GM19438 (cell line): ENCODE measurements around the gene DCAF11.
A peak's percentile ranks its signal among the peaks of the same experiment; 100 is the strongest.

ENCODE experiments used
- ATAC-seq: cut with Tn5 transposase; IDR thresholded peaks from one replicate; pipeline ENCODE4 v1.9.1; 2021; ENCODE audit warnings: low read depth; ENCODE audit not compliant: unreplicated experiment

Gene DCAF11

DNA sequence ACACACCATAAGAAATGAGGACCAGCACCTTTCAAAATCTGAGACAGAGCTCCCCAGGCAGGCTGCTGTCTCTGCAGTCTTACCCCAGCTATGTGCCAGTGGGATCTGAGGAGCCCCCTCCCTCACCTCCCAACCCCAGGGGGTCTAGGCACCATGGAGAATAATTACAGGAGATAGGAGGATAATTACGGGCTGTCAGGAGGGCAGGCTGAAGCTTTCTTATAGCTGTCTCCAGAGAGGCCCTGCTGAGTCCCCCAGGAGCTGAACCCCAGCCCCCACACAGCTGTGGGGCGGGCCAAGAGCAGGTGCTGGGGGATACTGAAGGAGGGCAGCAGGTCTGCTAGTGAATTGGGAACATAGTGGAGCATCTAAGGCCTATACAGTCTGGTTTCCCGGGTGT lies 36.4 kb upstream of the DCAF11 start:
- no peak for ATAC-seq

GRCh38 chr14:24079491-24080141 lies 35.0 kb upstream of the DCAF11 start:
- ATAC-seq, result no peak

- ATAC-seq, result no peak
Observed at GRCh38 chr14:24080142-24080530, 34.4 kb upstream of the DCAF11 start.

DNA sequence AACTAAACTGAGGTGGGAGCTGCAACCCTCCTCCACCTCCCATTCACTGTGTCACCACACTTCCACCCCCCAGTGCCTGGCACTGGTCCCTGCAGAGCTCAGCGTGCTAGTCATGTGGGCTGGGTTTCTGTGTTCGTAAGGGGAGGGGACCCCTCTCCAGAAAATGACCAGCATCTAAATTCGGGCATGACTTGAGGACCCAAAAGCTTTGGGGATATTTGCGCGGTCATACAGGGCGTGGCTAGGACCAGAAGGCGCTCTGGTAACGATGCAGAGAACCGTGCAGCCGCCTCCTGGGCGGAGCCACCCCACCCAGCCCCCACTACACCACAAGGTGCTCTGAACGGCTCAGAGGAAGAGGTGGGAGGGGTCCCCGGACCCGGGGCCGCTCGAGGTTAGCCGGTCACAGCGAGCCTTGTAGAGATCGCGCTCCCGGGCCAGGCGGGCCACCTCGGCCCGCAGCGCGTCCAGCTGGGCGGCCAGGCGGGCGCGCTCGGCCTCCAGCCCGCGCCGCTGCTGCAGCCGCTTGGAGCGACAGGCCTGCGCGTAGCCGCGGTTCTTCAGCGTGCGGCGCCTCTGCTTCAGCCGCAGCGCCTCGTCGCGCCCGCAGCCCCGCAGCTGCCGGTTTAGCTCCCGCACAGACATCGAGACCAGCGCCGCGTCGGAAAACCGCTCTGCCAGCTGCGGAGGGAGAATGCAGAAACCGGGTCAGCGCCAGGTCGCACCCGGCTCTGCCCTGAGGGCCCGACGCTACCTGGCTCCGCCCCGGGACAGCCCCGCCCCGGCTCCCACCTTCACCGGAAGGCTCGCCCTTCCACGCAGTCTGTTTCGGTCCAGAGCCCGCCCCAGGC lies 33.5 kb upstream of the DCAF11 start:
- ATAC-seq, result peak; percentile 89

DNA sequence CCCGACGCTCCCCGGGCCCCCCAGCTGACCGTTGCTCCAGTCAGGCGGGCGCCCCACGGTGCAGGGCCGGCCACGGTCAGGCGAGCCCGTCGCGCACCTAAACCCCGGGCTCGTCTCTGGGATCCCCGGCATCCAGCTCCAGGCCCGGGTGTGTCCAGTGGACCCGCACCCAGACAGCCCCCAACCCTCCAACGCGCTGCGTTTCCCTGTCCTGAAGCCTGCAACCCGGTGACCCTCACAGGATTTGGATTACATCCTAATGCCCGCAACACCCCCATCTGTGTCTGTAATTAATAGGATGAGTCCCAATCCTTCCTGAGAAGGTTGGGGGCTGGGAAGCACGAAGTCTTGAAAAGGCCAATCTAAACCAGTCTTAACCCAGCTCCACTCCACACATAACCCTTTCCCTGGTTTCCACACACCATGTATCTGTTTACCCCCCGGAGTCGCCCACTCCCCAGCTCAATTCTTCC lies 32.8 kb upstream of the DCAF11 start:
- no peak for ATAC-seq

- no peak for ATAC-seq
Observed at GRCh38 chr14:24082411-24083080, 32.0 kb upstream of the DCAF11 start.

- ATAC-seq, result no peak
Observed at GRCh38 chr14:24083462-24083861, 31.1 kb upstream of the DCAF11 start.

- no peak for ATAC-seq
Observed at GRCh38 chr14:24084440-24084839, 30.1 kb upstream of the DCAF11 start.

GRCh38 chr14:24085215-24085614 lies 29.4 kb upstream of the DCAF11 start:
- ATAC-seq, result no peak

DNA sequence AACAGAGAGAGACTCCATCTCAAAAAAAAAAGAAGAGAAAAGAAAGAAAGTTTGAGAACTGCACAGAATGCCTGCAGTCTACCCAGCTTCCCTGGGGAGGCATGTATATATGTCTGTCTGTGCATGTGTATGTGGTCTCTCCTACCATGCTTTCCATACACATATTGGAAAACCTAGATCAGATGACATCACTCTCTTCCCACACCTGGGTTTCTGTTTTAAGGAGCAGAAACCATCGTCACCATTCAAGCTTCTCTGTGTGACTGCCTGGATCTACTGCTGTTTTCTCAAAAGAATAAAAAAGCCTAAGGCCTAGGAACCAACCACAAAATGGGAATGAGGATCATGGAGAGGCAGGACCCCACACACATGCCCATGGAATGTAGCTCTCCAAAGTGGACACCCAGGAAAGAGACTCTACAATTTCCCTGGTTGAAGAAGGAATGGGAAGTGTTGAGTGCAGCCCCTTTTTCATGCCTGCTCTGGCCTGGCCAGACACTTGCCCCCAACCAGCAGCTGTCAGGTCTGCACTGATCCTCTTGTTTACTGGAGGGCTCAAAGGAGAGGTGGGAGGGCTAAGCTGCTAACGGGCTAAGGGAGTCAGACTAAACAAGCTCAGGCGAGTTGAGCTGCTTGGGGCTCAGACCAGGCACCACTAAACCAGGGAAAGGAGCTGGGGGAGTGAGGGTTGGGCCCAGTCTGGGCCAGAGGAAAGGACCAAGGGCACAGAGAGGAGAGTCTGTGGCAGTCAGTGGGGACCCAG lies 28.2 kb upstream of the DCAF11 start:
- ATAC-seq, result no peak

GRCh38 chr14:24087004-24087403 lies 27.6 kb upstream of the DCAF11 start:
- no peak for ATAC-seq

DNA sequence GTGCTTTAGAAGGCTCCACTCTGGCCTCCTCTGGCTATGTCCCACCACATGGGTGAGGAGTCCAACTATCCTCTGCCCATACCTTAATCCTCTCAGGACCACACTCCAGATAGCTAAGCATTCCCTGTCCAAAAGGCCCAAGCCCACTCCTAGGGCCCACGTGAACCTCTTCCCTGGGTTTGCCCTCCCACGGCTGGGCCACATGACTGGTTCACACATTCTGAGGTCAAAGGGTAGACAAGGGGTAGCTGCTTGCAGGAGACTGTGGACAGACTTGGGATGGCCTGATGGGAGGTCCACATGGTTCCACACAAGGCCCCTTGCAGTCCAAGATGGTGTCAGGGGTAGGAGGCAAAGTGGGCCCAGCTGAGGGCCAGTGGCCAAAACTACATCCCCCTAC lies 26.5 kb upstream of the DCAF11 start:
- ATAC-seq, result no peak

- no peak for ATAC-seq
Observed at GRCh38 chr14:24089890-24090289, 24.7 kb upstream of the DCAF11 start.

DNA sequence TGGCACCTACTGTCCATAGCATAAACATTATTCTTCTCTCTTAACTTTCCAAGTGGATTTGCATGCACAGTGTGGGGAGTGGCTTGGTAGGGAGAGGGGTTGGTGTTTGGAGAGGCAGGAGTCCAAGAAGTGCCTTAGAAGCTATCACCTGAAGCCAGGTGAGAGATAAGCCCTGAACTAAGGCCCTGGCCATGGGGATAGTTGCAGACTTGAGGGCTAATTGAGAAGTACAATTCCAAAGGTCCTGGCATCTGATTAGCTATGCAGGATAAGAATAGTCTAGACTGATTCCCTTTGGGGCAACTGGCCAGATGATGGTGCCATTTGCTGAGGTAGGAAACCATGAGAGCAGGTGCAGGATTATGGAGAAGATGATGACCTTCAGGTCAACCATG lies 22.5 kb upstream of the DCAF11 start:
- no peak for ATAC-seq

- no peak for ATAC-seq
Observed at GRCh38 chr14:24092505-24093206, 21.9 kb upstream of the DCAF11 start.

DNA sequence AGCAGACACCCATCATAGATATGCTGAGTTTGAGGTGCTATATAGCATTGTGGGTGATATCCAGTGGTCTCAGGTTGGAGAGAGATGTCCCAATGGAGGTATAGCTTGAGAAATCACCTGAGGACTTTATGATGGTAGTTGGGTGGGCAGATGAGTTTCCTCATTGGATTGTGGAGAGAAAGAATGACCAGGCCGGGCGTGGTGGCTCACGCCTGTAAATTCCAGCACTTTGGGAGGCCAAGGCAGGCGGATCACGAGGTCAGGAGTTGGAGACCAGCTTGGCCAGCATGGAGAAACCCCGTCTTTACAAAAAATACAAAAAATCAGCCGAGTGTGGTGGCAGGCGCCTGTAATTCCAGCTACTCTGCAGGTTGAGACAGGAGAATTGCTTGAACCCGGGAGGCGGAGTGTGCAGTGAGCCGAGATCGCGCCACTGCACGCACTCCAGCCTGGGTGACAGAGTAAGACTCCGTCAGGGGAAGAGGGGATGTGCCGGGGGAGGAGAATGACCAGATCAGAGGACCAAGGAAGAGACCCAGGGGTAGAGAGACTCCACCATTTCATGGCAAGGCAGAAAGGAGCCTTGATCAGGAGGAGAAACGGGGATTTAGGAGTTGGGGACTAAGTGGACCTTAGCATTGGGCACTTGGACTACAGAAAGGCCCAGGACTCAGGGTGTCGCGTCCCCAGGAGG lies 21.2 kb upstream of the DCAF11 start:
- no peak for ATAC-seq

DNA sequence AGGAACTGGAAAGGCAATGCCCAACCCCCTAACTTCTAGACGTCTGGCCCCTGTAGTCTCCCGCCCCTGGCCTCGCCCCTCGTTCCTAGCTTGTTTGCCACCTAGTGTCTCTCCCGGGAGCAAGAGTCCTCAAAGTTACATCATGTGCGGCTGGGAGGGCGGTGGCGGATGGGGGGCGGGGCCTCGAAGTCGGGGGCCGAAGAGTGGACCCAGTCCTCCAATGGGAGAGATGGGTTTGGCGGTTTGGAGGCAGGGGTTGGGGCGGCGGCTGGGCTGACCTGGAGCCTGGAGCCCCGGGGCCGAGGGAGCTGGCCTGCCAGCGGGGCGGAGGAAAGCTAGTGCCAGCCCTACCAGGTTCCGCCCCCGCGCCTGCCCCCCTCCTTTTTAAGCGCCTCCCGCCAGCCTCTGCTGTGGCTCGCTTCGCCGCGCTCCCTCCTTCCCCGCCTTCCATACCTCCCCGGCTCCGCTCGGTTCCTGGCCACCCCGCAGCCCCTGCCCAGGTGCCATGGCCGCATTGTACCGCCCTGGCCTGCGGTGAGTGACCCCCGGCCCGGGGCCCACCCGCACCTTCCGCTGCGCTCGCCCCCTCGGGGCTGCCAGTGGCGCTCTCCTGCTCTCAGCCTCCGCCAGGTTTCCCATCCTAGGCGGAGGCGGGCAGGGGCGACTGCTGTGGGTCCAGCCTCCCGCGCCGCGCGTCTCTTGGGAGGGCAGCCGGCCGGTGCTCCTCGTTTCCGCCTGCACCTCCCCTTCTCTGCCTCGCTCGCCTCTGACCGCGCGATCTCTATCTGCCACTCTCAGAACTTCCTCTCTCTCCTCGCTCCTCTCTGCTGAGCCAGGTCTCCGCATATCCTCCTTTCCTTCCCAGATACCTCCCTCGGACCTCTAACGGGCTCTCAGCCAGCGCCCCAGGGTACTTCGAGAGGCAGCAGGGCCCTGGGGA lies 20.4 kb upstream of the DCAF11 start, which contains the start of gene PCK2:
Gene PCK2, plus strand, starts transcription at position 411 of the 940 bp plus-strand sequence. Its CDS starts 95 bp downstream, at position 506.
- peak; percentile 55 for ATAC-seq

DNA sequence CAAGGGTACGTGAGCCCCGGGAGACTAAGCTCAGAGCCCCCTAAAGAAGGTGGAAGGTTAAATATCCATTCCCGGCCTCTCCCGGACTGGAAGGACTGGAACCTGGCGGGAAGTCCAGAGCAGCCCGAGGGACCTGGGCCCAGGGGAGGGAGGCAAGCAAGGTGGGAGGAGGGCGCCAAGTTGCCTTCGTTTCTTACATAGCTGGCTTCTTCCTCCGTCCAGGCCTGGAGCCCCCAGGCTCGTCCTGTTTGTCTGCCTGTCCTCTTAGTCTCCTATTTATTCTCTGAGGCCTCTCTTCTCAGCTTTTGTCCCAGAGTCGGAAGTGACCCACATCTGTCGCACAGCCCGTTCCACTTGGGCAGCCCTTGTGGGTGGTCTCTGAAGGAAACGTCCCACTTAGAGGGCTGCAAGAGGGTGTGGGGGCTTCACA lies 19.7 kb upstream of the DCAF11 start:
- ATAC-seq, result peak; percentile 1
